WTC11 (cell line): ENCODE data around the gene RPL36. TPM values are rescaled to one million over a fixed set of nuclear protein-coding genes. Genes with fewer than 3 reads are reported as not detected.

Experiments used
- ARID4B ChIP-seq: sonication (generic); formaldehyde crosslinking; IDR thresholded peaks from 2 replicates; pipeline ENCODE4 v1.8.0; 2023; ENCODE audit warnings: missing genetic modification reagents, mild to moderate bottlenecking, borderline replicate concordance
- ATF2 ChIP-seq: sonication (generic); formaldehyde crosslinking; IDR thresholded peaks from 2 replicates; pipeline ENCODE4 v1.8.1; 2022; ENCODE audit warnings: low read depth, missing genetic modification reagents, borderline replicate concordance
- CTCF ChIP-seq: fragments of 200-600 bp; IDR thresholded peaks from 2 replicates; pipeline ENCODE4 v1.8.0; 2022; ENCODE audit warnings: antibody characterized with exemption
- E2F1 ChIP-seq: sonication (generic); formaldehyde crosslinking; IDR thresholded peaks from 2 replicates; pipeline ENCODE4 v1.8.0; 2022; ENCODE audit warnings: mild to moderate bottlenecking, missing genetic modification reagents
- E2F4 ChIP-seq: sonication (generic); formaldehyde crosslinking; IDR thresholded peaks from 2 replicates; pipeline ENCODE4 v1.8.1; 2022; ENCODE audit warnings: low read depth, mild to moderate bottlenecking, moderate library complexity, missing genetic modification reagents, borderline replicate concordance
- ELF4 ChIP-seq: sonication (generic); formaldehyde crosslinking; IDR thresholded peaks from 2 replicates; pipeline ENCODE4 v1.8.1; 2022; ENCODE audit warnings: low read depth, mild to moderate bottlenecking, moderate library complexity, missing genetic modification reagents
- EMX1 ChIP-seq: fragments of 250-450 bp; sonication (Bioruptor Pico); IDR thresholded peaks from 2 replicates; pipeline ENCODE4 v1.8.0; 2021; ENCODE audit warnings: mild to moderate bottlenecking
- ETV6 ChIP-seq: sonication (generic); formaldehyde crosslinking; IDR thresholded peaks from 2 replicates; pipeline ENCODE4 v1.8.1; 2022; ENCODE audit warnings: mild to moderate bottlenecking, missing genetic modification reagents
- GABPB1 ChIP-seq: sonication (generic); formaldehyde crosslinking; IDR thresholded peaks from 2 replicates; pipeline ENCODE4 v1.8.1; 2023; ENCODE audit warnings: mild to moderate bottlenecking, missing genetic modification reagents
- GRHL2 ChIP-seq: fragments of 250-450 bp; sonication (Bioruptor Pico); IDR thresholded peaks from 2 replicates; pipeline ENCODE4 v1.8.0; 2022; ENCODE audit warnings: mild to moderate bottlenecking, moderate library complexity; ENCODE audit not compliant: insufficient replicate concordance, severe bottlenecking
- GTF2I ChIP-seq: fragments of 250-450 bp; sonication (Bioruptor Pico); conservative IDR thresholded peaks from 2 replicates; pipeline ENCODE4 v1.4.0; 2021; ENCODE audit warnings: mild to moderate bottlenecking
- NFYB ChIP-seq: sonication (generic); formaldehyde crosslinking; conservative IDR thresholded peaks from 2 replicates; pipeline ENCODE4 v1.8.0; 2022; ENCODE audit warnings: low read depth, missing genetic modification reagents
- OVOL2 ChIP-seq: fragments of 250-450 bp; sonication (Bioruptor Pico); IDR thresholded peaks from 2 replicates; pipeline ENCODE4 v1.9.0; 2021; ENCODE audit warnings: mild to moderate bottlenecking, borderline replicate concordance
- TCF7 ChIP-seq: sonication (generic); formaldehyde crosslinking; IDR thresholded peaks from 2 replicates; pipeline ENCODE4 v1.8.0; 2022; ENCODE audit warnings: mild to moderate bottlenecking, low read depth, missing genetic modification reagents, moderate library complexity
- USF2 ChIP-seq: sonication (generic); formaldehyde crosslinking; IDR thresholded peaks from 2 replicates; pipeline ENCODE4 v1.8.1; 2023; ENCODE audit warnings: mild to moderate bottlenecking, missing genetic modification reagents, moderate library complexity
- ZBTB21 ChIP-seq: sonication (generic); formaldehyde crosslinking; IDR thresholded peaks from 2 replicates; pipeline ENCODE4 v1.8.1; 2023; ENCODE audit warnings: mild to moderate bottlenecking, missing genetic modification reagents, borderline replicate concordance
- ZNF219 ChIP-seq: sonication (generic); formaldehyde crosslinking; IDR thresholded peaks from 2 replicates; pipeline ENCODE4 v1.8.0; 2023; ENCODE audit warnings: missing genetic modification reagents, mild to moderate bottlenecking, borderline replicate concordance
- ZNF396 ChIP-seq: fragments of 250-450 bp; sonication (Bioruptor Pico); IDR thresholded peaks from 2 replicates; pipeline ENCODE4 v1.8.0; 2021; ENCODE audit warnings: mild to moderate bottlenecking, moderate library complexity, borderline replicate concordance
- ZNF532 ChIP-seq: fragments of 250-450 bp; sonication (Bioruptor Pico); IDR thresholded peaks from 2 replicates; pipeline ENCODE4 v1.9.0; 2021; ENCODE audit warnings: mild to moderate bottlenecking, borderline replicate concordance
- total RNA-seq: library from RNA; stranded (reverse); gene quantifications from 3 replicates; pipeline ENCODE4 v1.2.3, GENCODE V29; 2021

The RPL36 gene
- total RNA-seq, 1 experiment from 2014 or later: 1,080 TPM

GRCh38 chr19:5690125-5690954, at the start of gene RPL36 (continued):
- TF ChIP-seq GRHL2 (CRISPR knock-in tag): no peak
- 0 out of 2 replicates have a peak, but pooled peaks have one; percentile 26 for TF ChIP-seq USF2 (CRISPR knock-in tag)
- TF ChIP-seq ELF4 (CRISPR knock-in tag): no peak
- TF ChIP-seq CTCF: peak; percentile 84
- no peak; the same call in 1 of the 2 replicates for TF ChIP-seq NFYB (CRISPR knock-in tag)
- TF ChIP-seq OVOL2 (CRISPR knock-in tag): no peak
- peak; percentile 29; the same call in 1 of the 2 replicates for TF ChIP-seq ATF2 (CRISPR knock-in tag)
- TF ChIP-seq GABPB1: peak; percentile 68
- no peak for TF ChIP-seq GTF2I (CRISPR knock-in tag)
- TF ChIP-seq E2F4 (CRISPR knock-in tag): peak; percentile 76; the same call in 1 of the 2 replicates
- TF ChIP-seq ZBTB21: no peak
- TF ChIP-seq ZNF532 (CRISPR knock-in tag): no peak
- TF ChIP-seq ZNF219 (CRISPR knock-in tag): peak; percentile 20; the same call in 1 of the 2 replicates
- TF ChIP-seq ETV6 (CRISPR knock-in tag): peak; percentile 86
- TF ChIP-seq EMX1 (CRISPR knock-in tag): no peak
- peak; percentile 74; the same call in 1 of the 2 replicates for TF ChIP-seq TCF7 (CRISPR knock-in tag)
- no peak for TF ChIP-seq ZNF396 (CRISPR knock-in tag)
- peak; percentile 82 for TF ChIP-seq ARID4B
- peak; percentile 64; the same call in 1 of the 2 replicates for TF ChIP-seq E2F1 (CRISPR knock-in tag)
